Measurements from ENCODE around the gene SNRNP48.

Gene SNRNP48

GRCh38 chr6:7557652-7558051 lies 32.3 kb upstream of the SNRNP48 start:
- no peak for DNase-seq (ENCODE audit: insufficient read length, low spot score)
- FAIRE-seq = no peak
- TF ChIP-seq PAX5 (IDR thresholded peaks at IDR 0.05; ENCODE audit: insufficient read depth, low read length, severe bottlenecking) = no peak
- TF ChIP-seq POLR2AphosphoS5 (IDR thresholded peaks at IDR 0.05; ENCODE audit: low read depth, low read length) = no peak
- TF ChIP-seq POU2F2 (IDR thresholded peaks at IDR 0.05; ENCODE audit: low read depth, low read length) = no peak
- TF ChIP-seq POLR2A (IDR thresholded peaks at IDR 0.05; ENCODE audit: low read depth, low read length) = no peak
- no peak for TF ChIP-seq SPI1 (IDR thresholded peaks at IDR 0.05; ENCODE audit: low read depth, low read length)
- no peak for TF ChIP-seq TAF1 (IDR thresholded peaks at IDR 0.05; ENCODE audit: low read depth, low read length)

- DNase-seq (ENCODE audit: insufficient read length, low spot score) (no peak), FAIRE-seq (no peak)
- TF ChIP-seq SPI1 (IDR thresholded peaks at IDR 0.05; ENCODE audit: low read depth, low read length) = no peak
- no peak for TF ChIP-seq TAF1 (IDR thresholded peaks at IDR 0.05; ENCODE audit: low read depth, low read length)
- TF ChIP-seq PAX5 (IDR thresholded peaks at IDR 0.05; ENCODE audit: insufficient read depth, low read length, severe bottlenecking) = no peak
- TF ChIP-seq POU2F2 (IDR thresholded peaks at IDR 0.05; ENCODE audit: low read depth, low read length) = no peak
- no peak for TF ChIP-seq POLR2A (IDR thresholded peaks at IDR 0.05; ENCODE audit: low read depth, low read length)
- TF ChIP-seq POLR2AphosphoS5 (IDR thresholded peaks at IDR 0.05; ENCODE audit: low read depth, low read length) = no peak
Observed at GRCh38 chr6:7558781-7559180, 31.2 kb upstream of the SNRNP48 start.

DNA sequence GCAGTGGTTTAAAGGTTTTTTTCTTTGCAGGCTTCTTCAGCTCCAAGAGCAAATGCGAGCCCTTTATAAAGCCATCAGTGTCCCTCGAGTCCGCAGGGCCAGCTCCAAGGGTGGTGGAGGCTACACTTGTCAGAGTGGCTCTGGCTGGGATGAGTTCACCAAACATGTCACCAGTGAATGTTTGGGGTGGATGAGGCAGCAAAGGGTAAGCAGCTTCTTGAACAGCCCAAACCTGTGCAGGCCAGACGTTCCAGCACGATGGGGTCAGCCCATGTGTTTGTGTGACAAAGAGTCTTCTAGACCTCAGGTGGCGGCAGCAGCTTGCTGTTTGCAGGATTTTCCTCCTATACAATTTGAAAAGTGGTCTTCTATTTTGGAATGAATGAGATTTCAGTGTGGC lies 30.8 kb upstream of the SNRNP48 start:
- no peak for FAIRE-seq
- no peak for DNase-seq (ENCODE audit: insufficient read length, low spot score)
- TF ChIP-seq PAX5 (IDR thresholded peaks at IDR 0.05; ENCODE audit: insufficient read depth, low read length, severe bottlenecking) = no peak
- TF ChIP-seq POLR2AphosphoS5 (IDR thresholded peaks at IDR 0.05; ENCODE audit: low read depth, low read length) = no peak
- TF ChIP-seq POU2F2 (IDR thresholded peaks at IDR 0.05; ENCODE audit: low read depth, low read length) = no peak
- no peak for TF ChIP-seq POLR2A (IDR thresholded peaks at IDR 0.05; ENCODE audit: low read depth, low read length)
- no peak for TF ChIP-seq SPI1 (IDR thresholded peaks at IDR 0.05; ENCODE audit: low read depth, low read length)
- no peak for TF ChIP-seq TAF1 (IDR thresholded peaks at IDR 0.05; ENCODE audit: low read depth, low read length)

DNA sequence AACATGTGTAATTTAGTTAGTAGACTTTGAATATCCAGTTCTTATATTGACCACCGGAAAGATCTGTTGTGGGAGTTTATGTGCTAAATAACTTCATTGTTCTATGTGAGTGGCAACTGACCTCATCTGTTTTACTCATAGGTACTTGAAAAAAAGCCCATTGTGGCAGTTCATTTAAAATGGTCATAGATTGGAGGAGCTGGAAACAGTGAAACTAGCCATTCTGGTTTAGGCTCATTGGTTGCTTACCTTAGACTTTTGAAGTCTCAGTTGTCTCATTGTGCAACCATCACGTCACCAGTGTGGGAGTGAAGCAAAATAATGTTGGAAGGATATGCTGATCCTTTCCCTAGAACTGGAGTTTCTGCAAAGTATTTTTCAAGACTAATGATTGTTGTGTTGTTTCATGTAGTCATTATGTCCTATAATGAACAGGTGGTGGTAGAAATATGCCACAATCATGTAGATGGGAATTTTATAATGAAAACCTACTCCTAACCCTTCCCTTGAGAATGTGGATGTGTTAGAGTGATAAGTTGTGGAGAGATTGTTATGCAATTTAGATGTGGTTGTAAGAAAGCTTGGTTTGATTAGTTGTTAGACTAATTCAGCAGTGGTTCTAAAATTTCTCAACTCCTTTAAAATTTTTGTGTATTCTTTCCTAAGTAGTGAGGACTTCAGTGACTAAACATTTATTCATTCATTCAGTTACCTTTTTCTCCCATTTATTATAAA lies 30.2 kb upstream of the SNRNP48 start:
- DNase-seq (ENCODE audit: insufficient read length, low spot score) = no peak
- no peak for FAIRE-seq
- TF ChIP-seq POU2F2 (IDR thresholded peaks at IDR 0.05; ENCODE audit: low read depth, low read length) = no peak
- no peak for TF ChIP-seq SPI1 (IDR thresholded peaks at IDR 0.05; ENCODE audit: low read depth, low read length)
- no peak for TF ChIP-seq TAF1 (IDR thresholded peaks at IDR 0.05; ENCODE audit: low read depth, low read length)
- no peak for TF ChIP-seq PAX5 (IDR thresholded peaks at IDR 0.05; ENCODE audit: insufficient read depth, low read length, severe bottlenecking)
- TF ChIP-seq POLR2A (IDR thresholded peaks at IDR 0.05; ENCODE audit: low read depth, low read length) = no peak
- TF ChIP-seq POLR2AphosphoS5 (IDR thresholded peaks at IDR 0.05; ENCODE audit: low read depth, low read length) = no peak

DNA sequence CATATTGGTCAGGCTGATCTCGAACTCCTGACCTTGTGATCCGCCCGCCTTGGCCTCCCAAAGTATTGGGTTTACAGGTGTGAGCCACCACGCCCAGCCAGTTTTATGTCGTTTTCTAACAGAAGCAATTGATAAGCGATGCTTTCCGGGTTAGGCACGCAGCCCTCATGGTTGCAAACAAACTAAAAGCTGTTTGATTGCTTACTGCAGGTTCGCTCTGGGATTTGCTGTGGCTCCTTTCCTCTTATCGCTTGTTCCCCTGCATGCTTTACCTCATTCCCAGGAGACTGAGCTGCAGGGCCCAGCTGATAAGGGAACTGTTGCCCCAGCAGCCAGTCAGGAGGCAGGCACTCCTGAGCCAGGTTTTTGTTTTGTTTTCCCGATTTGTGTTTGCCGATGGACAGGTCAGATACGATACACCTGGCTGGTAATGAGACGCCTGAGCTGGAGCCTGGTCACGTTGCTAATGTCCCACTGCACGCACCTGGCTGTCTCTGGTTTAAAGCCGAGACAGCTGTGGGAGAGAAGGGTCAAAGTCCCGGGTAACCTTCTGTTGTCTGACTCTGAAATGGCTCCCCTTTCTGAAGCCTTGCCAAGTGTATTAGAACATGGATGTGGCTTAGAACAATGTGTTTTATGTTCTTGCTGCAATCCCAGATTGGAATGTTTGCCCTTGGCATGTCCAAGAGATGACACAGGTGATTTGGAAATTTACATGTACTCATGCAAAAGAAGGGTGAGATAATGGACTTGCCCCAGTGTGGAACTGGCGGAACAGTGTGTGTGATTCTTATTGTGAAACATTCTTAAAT lies 28.6 kb upstream of the SNRNP48 start:
- DNase-seq (ENCODE audit: insufficient read length, low spot score) (no peak), FAIRE-seq (no peak)
- TF ChIP-seq PAX5 (IDR thresholded peaks at IDR 0.05; ENCODE audit: insufficient read depth, low read length, severe bottlenecking) = no peak
- no peak for TF ChIP-seq POLR2AphosphoS5 (IDR thresholded peaks at IDR 0.05; ENCODE audit: low read depth, low read length)
- no peak for TF ChIP-seq POU2F2 (IDR thresholded peaks at IDR 0.05; ENCODE audit: low read depth, low read length)
- TF ChIP-seq TAF1 (IDR thresholded peaks at IDR 0.05; ENCODE audit: low read depth, low read length) = no peak
- no peak for TF ChIP-seq SPI1 (IDR thresholded peaks at IDR 0.05; ENCODE audit: low read depth, low read length)
- TF ChIP-seq POLR2A (IDR thresholded peaks at IDR 0.05; ENCODE audit: low read depth, low read length) = no peak

- no peak for FAIRE-seq
- TF ChIP-seq SPI1 (IDR thresholded peaks at IDR 0.05; ENCODE audit: low read depth, low read length) (no peak), POLR2AphosphoS5 (IDR thresholded peaks at IDR 0.05; ENCODE audit: low read depth, low read length) (no peak), POLR2A (IDR thresholded peaks at IDR 0.05; ENCODE audit: low read depth, low read length) (no peak), TAF1 (IDR thresholded peaks at IDR 0.05; ENCODE audit: low read depth, low read length) (no peak), POU2F2 (IDR thresholded peaks at IDR 0.05; ENCODE audit: low read depth, low read length) (no peak), PAX5 (IDR thresholded peaks at IDR 0.05; ENCODE audit: insufficient read depth, low read length, severe bottlenecking) (no peak)
- DNase-seq (ENCODE audit: insufficient read length, low spot score) = no peak
Observed at GRCh38 chr6:7562769-7563168, 27.2 kb upstream of the SNRNP48 start.

- FAIRE-seq (no peak), DNase-seq (ENCODE audit: insufficient read length, low spot score) (no peak)
- TF ChIP-seq SPI1 (IDR thresholded peaks at IDR 0.05; ENCODE audit: low read depth, low read length) (no peak), PAX5 (IDR thresholded peaks at IDR 0.05; ENCODE audit: insufficient read depth, low read length, severe bottlenecking) (no peak), POLR2AphosphoS5 (IDR thresholded peaks at IDR 0.05; ENCODE audit: low read depth, low read length) (no peak), POLR2A (IDR thresholded peaks at IDR 0.05; ENCODE audit: low read depth, low read length) (no peak), POU2F2 (IDR thresholded peaks at IDR 0.05; ENCODE audit: low read depth, low read length) (no peak), TAF1 (IDR thresholded peaks at IDR 0.05; ENCODE audit: low read depth, low read length) (no peak)
Observed at GRCh38 chr6:7566107-7566506, 23.9 kb upstream of the SNRNP48 start.

- no peak for DNase-seq (ENCODE audit: insufficient read length, low spot score)
- TF ChIP-seq TAF1 (IDR thresholded peaks at IDR 0.05; ENCODE audit: low read depth, low read length) (no peak), POU2F2 (IDR thresholded peaks at IDR 0.05; ENCODE audit: low read depth, low read length) (no peak), POLR2A (IDR thresholded peaks at IDR 0.05; ENCODE audit: low read depth, low read length) (no peak), POLR2AphosphoS5 (IDR thresholded peaks at IDR 0.05; ENCODE audit: low read depth, low read length) (no peak), SPI1 (IDR thresholded peaks at IDR 0.05; ENCODE audit: low read depth, low read length) (no peak), PAX5 (IDR thresholded peaks at IDR 0.05; ENCODE audit: insufficient read depth, low read length, severe bottlenecking) (no peak)
- FAIRE-seq = no peak
Observed at GRCh38 chr6:7566617-7567173, 23.3 kb upstream of the SNRNP48 start.

DNA sequence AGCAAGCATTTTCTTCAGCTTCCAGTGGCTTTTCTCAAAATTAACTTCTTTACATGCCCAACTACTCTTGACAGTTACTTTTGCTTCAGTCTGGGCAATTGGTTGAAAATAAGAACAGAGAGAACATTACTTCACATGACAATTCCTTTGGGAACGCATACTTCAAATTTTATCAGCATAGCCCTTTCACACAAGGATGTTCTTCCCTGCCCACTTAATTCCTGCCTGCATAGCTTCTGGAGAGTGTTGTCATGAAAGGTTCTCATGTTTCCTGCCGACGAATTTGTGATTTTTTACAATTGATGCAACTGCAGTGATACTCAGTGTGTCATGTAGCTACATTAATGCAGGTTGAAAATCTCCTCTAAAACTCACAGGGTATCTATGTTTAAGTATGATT lies 22.0 kb upstream of the SNRNP48 start:
- FAIRE-seq = no peak
- TF ChIP-seq POU2F2 (IDR thresholded peaks at IDR 0.05; ENCODE audit: low read depth, low read length) (no peak), POLR2AphosphoS5 (IDR thresholded peaks at IDR 0.05; ENCODE audit: low read depth, low read length) (no peak), PAX5 (IDR thresholded peaks at IDR 0.05; ENCODE audit: insufficient read depth, low read length, severe bottlenecking) (no peak), POLR2A (IDR thresholded peaks at IDR 0.05; ENCODE audit: low read depth, low read length) (no peak), TAF1 (IDR thresholded peaks at IDR 0.05; ENCODE audit: low read depth, low read length) (no peak), SPI1 (IDR thresholded peaks at IDR 0.05; ENCODE audit: low read depth, low read length) (no peak)
- no peak for DNase-seq (ENCODE audit: insufficient read length, low spot score)

Data from GM12891 (cell line).